GM23338 (cell line): Measurements from ENCODE around the gene HDAC9. TPM values are rescaled to one million over a fixed set of nuclear protein-coding genes. Genes with fewer than 3 reads are reported as not detected.

Source experiments
- ATAC-seq: fragments of 200-7000 bp; cut with Tn5 transposase; 3 replicates; pipeline ENCODE4 v1.9.1; 2020
- DNase-seq: peaks from one replicate; pipeline ENCODE4 v3.0.0-alpha.2; 2015; ENCODE audit warnings: low spot score
- H2AFZ ChIP-seq: fragments of 200-600 bp; sonication (generic); 2 replicates; pipeline ENCODE4 v1.8.0; 2016; ENCODE audit warnings: antibody characterized with exemption, mild to moderate bottlenecking, moderate library complexity
- H3F3A ChIP-seq: fragments of 200-600 bp; sonication (generic); replicated peaks from 2 replicates; pipeline ENCODE4 v1.8.0; 2017; ENCODE audit warnings: antibody characterized with exemption, mixed run types, low read depth
- H3K27ac ChIP-seq: fragments of 200-600 bp; sonication (generic); 2 replicates; pipeline ENCODE4 v1.6.1; 2016; ENCODE audit warnings: low read depth
- H3K27me3 ChIP-seq: fragments of 200-600 bp; sonication (generic); 2 replicates; pipeline ENCODE4 v1.8.0; 2016; ENCODE audit warnings: mild to moderate bottlenecking, mixed run types, moderate library complexity; ENCODE audit not compliant: insufficient read depth
- H3K36me3 ChIP-seq: fragments of 200-600 bp; sonication (generic); 2 replicates; pipeline ENCODE4 v1.8.0; 2016; ENCODE audit warnings: mild to moderate bottlenecking; ENCODE audit not compliant: insufficient read depth
- H3K4me1 ChIP-seq: fragments of 200-600 bp; sonication (generic); 2 replicates; pipeline ENCODE4 v1.8.0; 2016; ENCODE audit warnings: mild to moderate bottlenecking, moderate library complexity; ENCODE audit not compliant: insufficient read depth
- H3K4me2 ChIP-seq: fragments of 200-600 bp; sonication (generic); 2 replicates; pipeline ENCODE4 v1.7.1; 2017; ENCODE audit warnings: mixed run types
- H3K4me3 ChIP-seq: fragments of 200-600 bp; sonication (generic); 2 replicates; pipeline ENCODE4 v1.6.1; 2016; ENCODE audit warnings: mixed run types
- H3K79me2 ChIP-seq: fragments of 200-600 bp; sonication (generic); replicated peaks from 2 replicates; pipeline ENCODE4 v1.8.0; 2017; ENCODE audit warnings: mild to moderate bottlenecking; ENCODE audit not compliant: insufficient read depth
- H3K9me2 ChIP-seq: fragments of 200-600 bp; sonication (generic); 2 replicates; pipeline ENCODE4 v1.8.0; 2017; ENCODE audit not compliant: insufficient read depth
- H4K20me1 ChIP-seq: fragments of 200-600 bp; sonication (generic); replicated peaks from 2 replicates; pipeline ENCODE4 v1.8.0; 2017; ENCODE audit warnings: mild to moderate bottlenecking; ENCODE audit not compliant: insufficient read depth
- H3K27ac Mint-ChIP-seq: 2 replicates; pipeline ENCODE4 v1.8.0; 2020; ENCODE audit warnings: inconsistent platforms, mild to moderate bottlenecking, moderate library complexity, mixed read lengths
- H3K27me3 Mint-ChIP-seq: 3 replicates; pipeline ENCODE4 v1.8.0; 2022; ENCODE audit warnings: low read depth, mild to moderate bottlenecking, moderate library complexity, mixed read lengths, inconsistent platforms; ENCODE audit not compliant: insufficient read depth, poor library complexity
- H3K36me3 Mint-ChIP-seq: 3 replicates; pipeline ENCODE4 v1.8.0; 2021; ENCODE audit warnings: low read depth, mild to moderate bottlenecking, inconsistent platforms, moderate library complexity, mixed read lengths
- H3K4me1 Mint-ChIP-seq: 3 replicates; pipeline ENCODE4 v1.8.0; 2020; ENCODE audit warnings: mild to moderate bottlenecking, inconsistent platforms, mixed read lengths
- H3K4me3 Mint-ChIP-seq: 3 replicates; pipeline ENCODE4 v1.8.0; 2021; ENCODE audit warnings: moderate library complexity, mild to moderate bottlenecking, inconsistent platforms, mixed read lengths
- H3K9me3 Mint-ChIP-seq: 3 replicates; pipeline ENCODE4 v1.8.0; 2020; ENCODE audit warnings: moderate library complexity, mild to moderate bottlenecking, inconsistent platforms, mixed read lengths
- CREB1 ChIP-seq: fragments of 250-450 bp; sonication (Bioruptor Pico); IDR thresholded peaks from 2 replicates; pipeline ENCODE4 v1.5.0; 2020; ENCODE audit warnings: low read depth, mild to moderate bottlenecking, moderate library complexity
- EZH2 ChIP-seq: fragments of 200-600 bp; sonication (generic); IDR thresholded peaks from one replicate; pipeline ENCODE4 v1.8.0; 2017; ENCODE audit warnings: antibody characterized with exemption, mild to moderate bottlenecking, low read depth; ENCODE audit not compliant: unreplicated experiment
- EZH2phosphoT487 ChIP-seq: fragments of 200-600 bp; sonication (generic); IDR thresholded peaks from one replicate; pipeline ENCODE4 v1.8.1; 2018; ENCODE audit warnings: antibody characterized with exemption; ENCODE audit not compliant: unreplicated experiment
- JUNB ChIP-seq: IDR thresholded peaks from one replicate; pipeline ENCODE4 v1.6.1; 2016; ENCODE audit warnings: antibody characterized with exemption; ENCODE audit not compliant: unreplicated experiment
- ZNF114 ChIP-seq: fragments of 250-450 bp; sonication (Bioruptor Pico); IDR thresholded peaks from 2 replicates; pipeline ENCODE4 v1.5.0; 2020; ENCODE audit warnings: mild to moderate bottlenecking, moderate library complexity
- ZNF331 ChIP-seq: fragments of 250-450 bp; sonication (Bioruptor Pico); IDR thresholded peaks from 2 replicates; pipeline ENCODE4 v1.5.0; 2020; ENCODE audit warnings: low read depth, mild to moderate bottlenecking, moderate library complexity
- polyA plus RNA-seq: library from polyadenylated mRNA; unstranded; fragments of >200 nt; fragmentation: Nextera tagmentation; extraction: Ambion mirVana; gene quantifications from 2 replicates; pipeline ENCODE4 v1.2.1, GENCODE V29; 2016
- total RNA-seq: library from RNA; depleted of rRNA; stranded (reverse); fragments of >200 nt; shearing (Covaris generic); gene quantifications from 2 replicates; pipeline ENCODE4 v1.2.3, GENCODE V29; 2014
- TF ChIP-seq, protein P1 (sequence below), 2 experiments: fragments of 200-600 bp in 1 of 2; sonication (generic) in 1 of 2; conservative IDR thresholded peaks; 2 replicates each; pipeline versions ENCODE4 v1.5.1 to v1.6.1; 2016 to 2017; ENCODE audit warnings: antibody characterized with exemption in 2 of 2, low read depth in 2 of 2, mild to moderate bottlenecking in 2 of 2, moderate library complexity in 1 of 2
- TF ChIP-seq, protein P2 (sequence below): fragments of 250-450 bp; sonication (Bioruptor Pico); IDR thresholded peaks from 2 replicates; pipeline ENCODE4 v1.5.0; 2020; ENCODE audit warnings: mild to moderate bottlenecking, moderate library complexity

The HDAC9 gene
- total and polyA plus RNA-seq, 2 experiments from 2014 or later = 8.3 to 18.5 TPM

DNA sequence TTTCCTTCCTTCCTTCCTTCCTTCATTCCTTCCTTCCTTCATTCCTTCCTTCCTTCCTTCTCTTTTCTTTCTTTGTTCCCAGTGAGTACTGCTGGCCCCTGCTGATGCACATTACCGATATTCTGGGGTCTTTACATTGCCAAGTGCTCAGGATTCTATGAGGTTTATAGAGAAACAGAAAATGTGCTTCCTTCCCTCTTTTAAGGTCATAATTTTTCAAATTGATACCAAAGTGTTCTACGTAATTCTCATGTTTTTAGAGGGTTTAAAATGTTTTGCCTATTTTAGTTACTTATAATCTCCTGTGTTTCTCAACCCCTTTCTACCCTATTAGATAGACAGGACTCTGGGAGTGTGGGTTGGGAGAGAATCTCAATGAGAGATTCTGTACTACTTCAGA is 291.2 kb downstream of the HDAC9 start:
- no peaks in the 10 kb centered on the region for H4K20me1 ChIP-seq
- no peaks in the 10 kb centered on the region for H3K4me1 Mint-ChIP-seq
- H3F3A ChIP-seq = no peaks in the 10 kb centered on the region
- H3K27ac Mint-ChIP-seq = no peak overlapping the region; the same call in 1 of the 2 replicates
- H3K36me3 Mint-ChIP-seq = no peaks in the 10 kb centered on the region
- H3K9me2 ChIP-seq = no peaks in the 10 kb centered on the region
- H3K4me2 ChIP-seq = no peak overlapping the region
- no peak overlapping the region for H3K4me3 Mint-ChIP-seq
- H2AFZ ChIP-seq = no peak overlapping the region
- H3K27me3 Mint-ChIP-seq = peaks cover 2% of the 10 kb centered on the region
- ATAC-seq (no peak), DNase-seq (no peak)
- H3K4me1 ChIP-seq = no peaks in the 10 kb centered on the region
- H3K9me3 Mint-ChIP-seq = no peaks in the 10 kb centered on the region
- TF ChIP-seq CREB1 (CRISPR knock-in tag) (no peak), ZNF114 (CRISPR knock-in tag) (no peak), EZH2phosphoT487 (no peak), EZH2 (no peak), JUNB (no peak), ZNF331 (CRISPR knock-in tag) (no peak)
- TF ChIP-seq, protein P1, sequence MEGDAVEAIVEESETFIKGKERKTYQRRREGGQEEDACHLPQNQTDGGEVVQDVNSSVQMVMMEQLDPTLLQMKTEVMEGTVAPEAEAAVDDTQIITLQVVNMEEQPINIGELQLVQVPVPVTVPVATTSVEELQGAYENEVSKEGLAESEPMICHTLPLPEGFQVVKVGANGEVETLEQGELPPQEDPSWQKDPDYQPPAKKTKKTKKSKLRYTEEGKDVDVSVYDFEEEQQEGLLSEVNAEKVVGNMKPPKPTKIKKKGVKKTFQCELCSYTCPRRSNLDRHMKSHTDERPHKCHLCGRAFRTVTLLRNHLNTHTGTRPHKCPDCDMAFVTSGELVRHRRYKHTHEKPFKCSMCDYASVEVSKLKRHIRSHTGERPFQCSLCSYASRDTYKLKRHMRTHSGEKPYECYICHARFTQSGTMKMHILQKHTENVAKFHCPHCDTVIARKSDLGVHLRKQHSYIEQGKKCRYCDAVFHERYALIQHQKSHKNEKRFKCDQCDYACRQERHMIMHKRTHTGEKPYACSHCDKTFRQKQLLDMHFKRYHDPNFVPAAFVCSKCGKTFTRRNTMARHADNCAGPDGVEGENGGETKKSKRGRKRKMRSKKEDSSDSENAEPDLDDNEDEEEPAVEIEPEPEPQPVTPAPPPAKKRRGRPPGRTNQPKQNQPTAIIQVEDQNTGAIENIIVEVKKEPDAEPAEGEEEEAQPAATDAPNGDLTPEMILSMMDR (conservative IDR thresholded peaks at IDR 0.05; ENCODE audit: low read depth in 2 of 2) = no peak
- TF ChIP-seq, protein P2, sequence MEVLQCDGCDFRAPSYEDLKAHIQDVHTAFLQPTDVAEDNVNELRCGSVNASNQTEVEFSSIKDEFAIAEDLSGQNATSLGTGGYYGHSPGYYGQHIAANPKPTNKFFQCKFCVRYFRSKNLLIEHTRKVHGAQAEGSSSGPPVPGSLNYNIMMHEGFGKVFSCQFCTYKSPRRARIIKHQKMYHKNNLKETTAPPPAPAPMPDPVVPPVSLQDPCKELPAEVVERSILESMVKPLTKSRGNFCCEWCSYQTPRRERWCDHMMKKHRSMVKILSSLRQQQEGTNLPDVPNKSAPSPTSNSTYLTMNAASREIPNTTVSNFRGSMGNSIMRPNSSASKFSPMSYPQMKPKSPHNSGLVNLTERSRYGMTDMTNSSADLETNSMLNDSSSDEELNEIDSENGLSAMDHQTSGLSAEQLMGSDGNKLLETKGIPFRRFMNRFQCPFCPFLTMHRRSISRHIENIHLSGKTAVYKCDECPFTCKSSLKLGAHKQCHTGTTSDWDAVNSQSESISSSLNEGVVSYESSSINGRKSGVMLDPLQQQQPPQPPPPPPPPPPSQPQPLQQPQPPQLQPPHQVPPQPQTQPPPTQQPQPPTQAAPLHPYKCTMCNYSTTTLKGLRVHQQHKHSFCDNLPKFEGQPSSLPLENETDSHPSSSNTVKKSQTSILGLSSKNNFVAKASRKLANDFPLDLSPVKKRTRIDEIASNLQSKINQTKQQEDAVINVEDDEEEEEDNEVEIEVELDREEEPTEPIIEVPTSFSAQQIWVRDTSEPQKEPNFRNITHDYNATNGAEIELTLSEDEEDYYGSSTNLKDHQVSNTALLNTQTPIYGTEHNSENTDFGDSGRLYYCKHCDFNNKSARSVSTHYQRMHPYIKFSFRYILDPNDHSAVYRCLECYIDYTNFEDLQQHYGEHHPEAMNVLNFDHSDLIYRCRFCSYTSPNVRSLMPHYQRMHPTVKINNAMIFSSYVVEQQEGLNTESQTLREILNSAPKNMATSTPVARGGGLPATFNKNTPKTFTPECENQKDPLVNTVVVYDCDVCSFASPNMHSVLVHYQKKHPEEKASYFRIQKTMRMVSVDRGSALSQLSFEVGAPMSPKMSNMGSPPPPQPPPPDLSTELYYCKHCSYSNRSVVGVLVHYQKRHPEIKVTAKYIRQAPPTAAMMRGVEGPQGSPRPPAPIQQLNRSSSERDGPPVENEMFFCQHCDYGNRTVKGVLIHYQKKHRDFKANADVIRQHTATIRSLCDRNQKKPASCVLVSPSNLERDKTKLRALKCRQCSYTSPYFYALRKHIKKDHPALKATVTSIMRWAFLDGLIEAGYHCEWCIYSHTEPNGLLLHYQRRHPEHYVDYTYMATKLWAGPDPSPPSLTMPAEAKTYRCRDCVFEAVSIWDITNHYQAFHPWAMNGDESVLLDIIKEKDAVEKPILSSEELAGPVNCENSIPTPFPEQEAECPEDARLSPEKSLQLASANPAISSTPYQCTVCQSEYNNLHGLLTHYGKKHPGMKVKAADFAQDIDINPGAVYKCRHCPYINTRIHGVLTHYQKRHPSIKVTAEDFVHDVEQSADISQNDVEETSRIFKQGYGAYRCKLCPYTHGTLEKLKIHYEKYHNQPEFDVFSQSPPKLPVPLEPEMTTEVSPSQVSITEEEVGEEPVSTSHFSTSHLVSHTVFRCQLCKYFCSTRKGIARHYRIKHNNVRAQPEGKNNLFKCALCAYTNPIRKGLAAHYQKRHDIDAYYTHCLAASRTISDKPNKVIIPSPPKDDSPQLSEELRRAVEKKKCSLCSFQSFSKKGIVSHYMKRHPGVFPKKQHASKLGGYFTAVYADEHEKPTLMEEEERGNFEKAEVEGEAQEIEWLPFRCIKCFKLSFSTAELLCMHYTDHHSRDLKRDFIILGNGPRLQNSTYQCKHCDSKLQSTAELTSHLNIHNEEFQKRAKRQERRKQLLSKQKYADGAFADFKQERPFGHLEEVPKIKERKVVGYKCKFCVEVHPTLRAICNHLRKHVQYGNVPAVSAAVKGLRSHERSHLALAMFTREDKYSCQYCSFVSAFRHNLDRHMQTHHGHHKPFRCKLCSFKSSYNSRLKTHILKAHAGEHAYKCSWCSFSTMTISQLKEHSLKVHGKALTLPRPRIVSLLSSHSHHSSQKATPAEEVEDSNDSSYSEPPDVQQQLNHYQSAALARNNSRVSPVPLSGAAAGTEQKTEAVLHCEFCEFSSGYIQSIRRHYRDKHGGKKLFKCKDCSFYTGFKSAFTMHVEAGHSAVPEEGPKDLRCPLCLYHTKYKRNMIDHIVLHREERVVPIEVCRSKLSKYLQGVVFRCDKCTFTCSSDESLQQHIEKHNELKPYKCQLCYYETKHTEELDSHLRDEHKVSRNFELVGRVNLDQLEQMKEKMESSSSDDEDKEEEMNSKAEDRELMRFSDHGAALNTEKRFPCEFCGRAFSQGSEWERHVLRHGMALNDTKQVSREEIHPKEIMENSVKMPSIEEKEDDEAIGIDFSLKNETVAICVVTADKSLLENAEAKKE (CRISPR knock-in tag) = no peak
- no peak overlapping the region for H3K27ac ChIP-seq
- H3K27me3 ChIP-seq = no peaks in the 10 kb centered on the region
- H3K79me2 ChIP-seq = no peaks in the 10 kb centered on the region
- no peaks in the 10 kb centered on the region for H3K36me3 ChIP-seq
- H3K4me3 ChIP-seq = no peak overlapping the region
